Measurements from ENCODE around the gene ABI3BP.

DNA sequence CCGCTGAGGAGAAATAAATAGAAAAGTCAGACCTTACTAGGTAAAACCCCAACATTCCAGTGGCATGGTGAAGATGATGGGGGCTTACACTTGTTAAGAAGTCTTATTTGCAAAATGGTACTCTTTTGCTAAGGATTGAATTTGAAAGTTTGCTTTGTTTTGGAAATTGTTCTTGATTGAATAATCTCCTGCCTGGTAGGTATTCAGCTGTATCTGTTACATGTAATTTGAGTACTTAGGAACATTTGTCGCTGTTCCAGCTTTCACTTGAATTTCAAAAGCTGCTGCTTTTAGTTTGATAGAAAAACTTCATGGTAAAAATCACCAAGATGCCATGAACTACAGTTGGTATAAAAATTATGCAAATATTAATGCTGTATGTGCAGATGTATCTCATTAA lies 239.4 kb downstream of the ABI3BP start:
- TF ChIP-seq, protein P1, sequence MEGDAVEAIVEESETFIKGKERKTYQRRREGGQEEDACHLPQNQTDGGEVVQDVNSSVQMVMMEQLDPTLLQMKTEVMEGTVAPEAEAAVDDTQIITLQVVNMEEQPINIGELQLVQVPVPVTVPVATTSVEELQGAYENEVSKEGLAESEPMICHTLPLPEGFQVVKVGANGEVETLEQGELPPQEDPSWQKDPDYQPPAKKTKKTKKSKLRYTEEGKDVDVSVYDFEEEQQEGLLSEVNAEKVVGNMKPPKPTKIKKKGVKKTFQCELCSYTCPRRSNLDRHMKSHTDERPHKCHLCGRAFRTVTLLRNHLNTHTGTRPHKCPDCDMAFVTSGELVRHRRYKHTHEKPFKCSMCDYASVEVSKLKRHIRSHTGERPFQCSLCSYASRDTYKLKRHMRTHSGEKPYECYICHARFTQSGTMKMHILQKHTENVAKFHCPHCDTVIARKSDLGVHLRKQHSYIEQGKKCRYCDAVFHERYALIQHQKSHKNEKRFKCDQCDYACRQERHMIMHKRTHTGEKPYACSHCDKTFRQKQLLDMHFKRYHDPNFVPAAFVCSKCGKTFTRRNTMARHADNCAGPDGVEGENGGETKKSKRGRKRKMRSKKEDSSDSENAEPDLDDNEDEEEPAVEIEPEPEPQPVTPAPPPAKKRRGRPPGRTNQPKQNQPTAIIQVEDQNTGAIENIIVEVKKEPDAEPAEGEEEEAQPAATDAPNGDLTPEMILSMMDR (IDR thresholded peaks at IDR 0.05) = no peak
- TF ChIP-seq POLR2A (IDR thresholded peaks at IDR 0.05) = no peak
